GM18951 (cell line): ENCODE results near the gene PPM1E.
"Not testable (repeated sequence)": the region's sequence is repeated elsewhere in the genome, so short reads cannot be mapped to it uniquely, and the experiment has no call there.

Experiments used
- POLR2A ChIP-seq: IDR thresholded peaks from 4 replicates; pipeline ENCODE4 v1.6.1; 2011; ENCODE audit warnings: mild to moderate bottlenecking; ENCODE audit not compliant: insufficient read length, insufficient read depth; ENCODE audit errors: extremely low read depth
- in situ Hi-C: fragments of 300-500 bp; cut with MboI; formaldehyde crosslinking; loops from one replicate; pipeline ENCODE4 v1.12.0; 2022; ENCODE audit warnings: low sequenced_read_pairs, mixed read lengths, inconsistent platforms; ENCODE audit not compliant: unreplicated experiment

PPM1E gene

GRCh38 chr17:58913971-58914769, 158.5 kb downstream of the PPM1E start:
- in situ Hi-C loops, result no loop called here
- TF ChIP-seq POLR2A, result no peak

GRCh38 chr17:58917228-58917627, 161.6 kb downstream of the PPM1E start:
- TF ChIP-seq POLR2A, result no peak

GRCh38 chr17:58918072-58918471, 162.4 kb downstream of the PPM1E start:
- in situ Hi-C loops, result no loop called here
- no peak for TF ChIP-seq POLR2A

More at GRCh38 chr17:58917228-58917627, 161.6 kb downstream of the PPM1E start:
- in situ Hi-C loops, result no loop called here

- in situ Hi-C loops, result no loop called here
- no peak for TF ChIP-seq POLR2A
These were observed 163.2 kb downstream of the PPM1E start for GRCh38 chr17:58918884-58919283.

- no peak for TF ChIP-seq POLR2A
- in situ Hi-C loops, result no loop called here
These were observed 165.1 kb downstream of the PPM1E start for GRCh38 chr17:58920773-58921172.

GRCh38 chr17:58932956-58933355, 177.3 kb downstream of the PPM1E start:
- in situ Hi-C loops, result no loop called here
- no peak for TF ChIP-seq POLR2A

GRCh38 chr17:58936295-58936694, 180.6 kb downstream of the PPM1E start:
- in situ Hi-C loops, result no loop called here

GRCh38 chr17:58944166-58944565, 188.5 kb downstream of the PPM1E start:
- in situ Hi-C loops, result no loop called here
- TF ChIP-seq POLR2A, result no peak

More at GRCh38 chr17:58936295-58936694, 180.6 kb downstream of the PPM1E start:
- no peak for TF ChIP-seq POLR2A

GRCh38 chr17:58947411-58947810, 191.8 kb downstream of the PPM1E start:
- in situ Hi-C loops, result no loop called here
- TF ChIP-seq POLR2A, result no peak

GRCh38 chr17:58947824-58948223, 192.2 kb downstream of the PPM1E start:
- in situ Hi-C loops, result no loop called here

GRCh38 chr17:58954358-58954757, 198.7 kb downstream of the PPM1E start:
- in situ Hi-C loops, result not testable (repeated sequence)

More at GRCh38 chr17:58947824-58948223, 192.2 kb downstream of the PPM1E start:
- no peak for TF ChIP-seq POLR2A

GRCh38 chr17:58956997-58957724, 201.5 kb downstream of the PPM1E start:
- TF ChIP-seq POLR2A, result no peak
- in situ Hi-C loops, result no loop called here

GRCh38 chr17:58957725-58958073, 202.0 kb downstream of the PPM1E start:
- in situ Hi-C loops, result not testable (repeated sequence)

GRCh38 chr17:58960068-58960467, 204.4 kb downstream of the PPM1E start:
- in situ Hi-C loops, result no loop called here
- TF ChIP-seq POLR2A, result no peak
